NCI-H69 (cell line): Measurements from ENCODE around the gene PRPF40B.
"Not testable (repeated sequence)": the region's sequence is repeated elsewhere in the genome, so short reads cannot be mapped to it uniquely, and the experiment has no call there.

Experiments used
- DNase-seq: peaks from one replicate; lab custom pipeline; 2025; lab: John Stamatoyannopoulos, UW

Gene PRPF40B

DNA sequence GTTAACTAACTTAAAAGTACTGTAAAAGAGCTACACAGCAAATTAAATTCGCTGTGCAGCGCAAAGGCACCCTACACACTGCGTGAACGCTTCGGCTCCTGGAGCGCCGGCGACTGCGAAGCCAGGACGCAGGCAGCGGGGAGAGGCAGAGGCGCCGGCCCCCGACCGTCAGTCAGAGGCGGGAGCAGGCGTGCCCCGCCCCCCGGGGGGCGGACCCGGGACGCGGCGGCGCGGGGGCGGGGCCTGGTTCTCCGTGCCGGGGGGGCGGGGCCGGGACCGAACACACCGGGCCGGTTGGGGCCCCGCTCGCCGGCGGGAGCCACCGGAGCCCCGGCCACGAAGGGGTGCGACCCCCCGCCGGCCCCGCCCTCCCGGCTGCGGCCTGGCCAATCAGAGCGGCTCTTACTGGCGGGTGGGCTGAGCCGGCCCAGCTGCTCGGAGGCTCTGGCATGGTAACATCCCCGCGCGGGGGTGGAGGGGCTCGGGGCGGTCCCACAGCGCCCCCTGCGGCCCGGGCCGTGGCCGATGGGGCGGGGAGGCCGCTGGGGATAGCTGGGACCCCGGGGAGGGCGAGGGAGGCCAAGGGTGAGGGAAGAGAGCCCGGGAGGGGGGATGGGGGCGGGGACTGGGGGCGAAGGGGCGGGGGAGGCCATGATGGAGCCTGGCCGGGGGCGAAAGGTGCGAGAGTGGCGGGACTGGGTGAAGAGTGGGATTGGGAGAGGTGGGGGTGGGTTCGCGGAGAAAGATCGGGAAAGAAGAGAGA is at the start of gene PRPF40B:
TSS of gene PRPF40B (plus strand) at position 420 of the 763 bp plus-strand sequence. CDS start at position 450, 30 bp downstream.
- peak; percentile 97 for DNase-seq

DNA sequence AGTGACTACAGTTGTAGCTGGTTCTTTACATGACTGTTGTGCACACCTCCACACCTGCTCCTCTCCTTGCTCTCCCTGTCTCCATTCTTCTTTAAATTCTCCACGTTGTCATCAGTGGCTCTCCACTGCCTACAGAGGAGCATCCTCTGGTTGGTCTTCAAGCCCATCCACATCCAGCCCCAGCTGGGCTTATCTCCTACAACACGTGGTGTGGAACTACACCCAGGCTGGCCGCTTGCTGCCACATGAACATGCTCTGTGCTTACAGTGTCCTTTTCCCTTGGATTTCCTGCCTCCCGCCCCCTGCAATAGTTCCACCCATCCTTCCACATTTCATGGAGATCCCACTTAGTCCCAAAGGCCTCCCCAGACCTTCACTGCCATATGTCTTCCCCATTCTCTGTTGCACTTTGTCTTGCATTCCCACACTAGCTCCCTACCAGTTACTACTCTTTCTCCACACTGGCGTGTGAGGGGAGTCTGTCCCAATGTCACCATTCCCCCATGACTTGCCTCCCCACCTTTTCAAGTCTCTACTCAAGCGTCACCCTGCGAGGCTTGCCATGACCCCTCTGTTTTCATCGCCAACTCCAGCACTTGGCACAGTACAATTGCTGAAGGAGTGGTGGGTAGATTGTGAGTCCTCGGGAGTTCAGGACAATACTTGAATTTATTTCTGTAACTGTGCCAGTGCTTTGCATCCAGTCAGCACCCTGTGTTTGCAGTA is 45.6 kb upstream of the PRPF40B start:
- no peak for DNase-seq

GRCh38 chr12:49578471-49579112 is 44.8 kb upstream of the PRPF40B start:
- no peak for DNase-seq

DNA sequence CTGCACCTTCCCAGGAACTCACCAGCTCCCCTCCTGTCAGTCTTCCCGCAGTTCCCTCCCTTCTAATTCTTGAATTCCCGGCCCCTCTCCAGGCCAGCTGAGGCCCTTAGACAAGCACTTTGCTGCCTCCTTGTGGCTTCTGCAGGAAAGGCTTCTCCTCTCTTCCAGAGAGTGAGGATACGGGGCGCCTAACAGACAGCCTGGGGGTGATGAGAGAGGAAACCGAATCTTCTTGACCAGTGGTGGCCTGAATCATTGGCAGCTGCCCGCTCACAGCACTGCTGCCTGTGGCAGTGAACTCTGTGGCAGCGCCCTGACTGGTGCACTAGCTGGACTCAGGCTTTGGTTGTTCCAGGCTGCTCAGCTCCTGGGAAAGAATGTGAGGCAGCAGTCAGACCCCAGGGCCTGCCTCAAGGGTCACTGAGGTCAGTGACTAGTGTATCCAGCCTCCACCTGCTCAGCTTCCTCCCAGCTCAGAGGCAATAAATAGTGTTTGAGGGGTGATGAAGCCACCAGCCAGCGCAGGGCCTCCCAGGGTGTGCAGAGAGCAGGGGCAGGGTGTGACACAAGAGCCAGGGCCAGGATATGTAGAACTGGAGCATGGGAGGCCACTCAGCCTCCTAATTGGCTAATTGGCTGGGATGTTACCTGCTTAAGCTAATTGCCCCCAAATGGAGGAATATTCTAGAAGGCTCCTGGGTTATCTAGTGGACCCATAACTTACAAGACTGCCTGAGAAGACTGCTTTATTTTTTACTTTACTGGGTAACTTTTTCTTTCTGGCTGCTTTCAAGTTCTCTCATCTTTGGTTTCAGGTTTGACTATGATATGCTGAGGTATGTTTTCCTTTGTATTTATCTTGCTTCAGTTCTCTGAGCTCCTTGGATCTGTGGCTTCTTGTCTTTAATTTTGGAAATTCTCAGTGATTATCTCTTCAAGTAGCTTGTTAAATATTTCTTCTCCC is 42.5 kb upstream of the PRPF40B start:
- DNase-seq, result peak; percentile 93

- no peak for DNase-seq
These were observed 41.2 kb upstream of the PRPF40B start for GRCh38 chr12:49582201-49582600.

GRCh38 chr12:49582850-49583249 is 40.5 kb upstream of the PRPF40B start:
- DNase-seq, result no peak

GRCh38 chr12:49583366-49584094 is 39.8 kb upstream of the PRPF40B start:
- DNase-seq, result no peak

- DNase-seq, result no peak
These were observed 38.8 kb upstream of the PRPF40B start for GRCh38 chr12:49584591-49584990.

DNA sequence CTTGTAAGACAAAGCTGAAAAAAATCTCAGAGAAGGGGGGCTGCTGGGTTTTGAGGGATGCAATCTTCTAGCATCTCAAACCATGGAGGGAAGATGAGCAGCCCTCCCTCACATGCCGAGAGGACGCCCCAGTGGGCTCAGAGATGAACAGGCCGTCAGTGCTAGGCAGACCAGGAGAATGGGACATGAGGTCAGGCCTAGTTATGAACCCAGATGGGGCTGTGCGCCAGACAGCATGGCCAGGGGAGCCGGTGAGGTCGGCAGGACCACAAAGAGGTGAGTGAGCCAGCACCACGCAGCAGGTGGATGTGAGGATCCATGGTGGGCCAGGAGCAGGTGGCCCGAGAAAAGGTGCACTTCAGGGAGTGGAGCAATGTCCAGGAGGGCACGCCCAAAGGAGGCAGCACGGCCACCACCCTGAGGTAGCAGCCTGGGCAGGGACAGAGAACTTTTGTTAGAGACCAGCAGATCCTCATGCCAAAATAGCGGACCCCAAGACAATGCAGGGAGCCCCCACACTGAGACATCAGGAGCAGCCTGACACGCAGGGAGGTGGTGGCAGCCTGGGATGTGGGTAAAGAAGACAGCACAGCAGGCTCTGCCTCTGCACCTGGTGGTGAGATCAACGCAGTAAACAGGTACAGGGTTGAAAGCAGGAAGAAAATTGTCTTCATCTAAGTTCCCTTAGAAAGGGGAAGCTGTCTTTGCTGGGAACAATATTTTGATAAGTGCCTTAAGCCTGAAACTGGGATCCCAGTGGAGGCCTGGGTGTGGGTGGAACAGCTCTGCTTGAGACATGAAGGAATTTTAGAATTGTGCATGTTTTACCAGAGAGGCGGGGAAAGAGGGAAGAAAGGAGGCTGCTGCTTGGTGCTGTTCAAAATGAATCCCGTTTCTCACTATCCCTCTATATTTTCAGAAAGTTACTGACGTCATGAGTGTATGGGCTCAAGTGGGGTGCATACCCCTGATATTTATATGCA is 37.6 kb upstream of the PRPF40B start:
- no peak for DNase-seq

DNA sequence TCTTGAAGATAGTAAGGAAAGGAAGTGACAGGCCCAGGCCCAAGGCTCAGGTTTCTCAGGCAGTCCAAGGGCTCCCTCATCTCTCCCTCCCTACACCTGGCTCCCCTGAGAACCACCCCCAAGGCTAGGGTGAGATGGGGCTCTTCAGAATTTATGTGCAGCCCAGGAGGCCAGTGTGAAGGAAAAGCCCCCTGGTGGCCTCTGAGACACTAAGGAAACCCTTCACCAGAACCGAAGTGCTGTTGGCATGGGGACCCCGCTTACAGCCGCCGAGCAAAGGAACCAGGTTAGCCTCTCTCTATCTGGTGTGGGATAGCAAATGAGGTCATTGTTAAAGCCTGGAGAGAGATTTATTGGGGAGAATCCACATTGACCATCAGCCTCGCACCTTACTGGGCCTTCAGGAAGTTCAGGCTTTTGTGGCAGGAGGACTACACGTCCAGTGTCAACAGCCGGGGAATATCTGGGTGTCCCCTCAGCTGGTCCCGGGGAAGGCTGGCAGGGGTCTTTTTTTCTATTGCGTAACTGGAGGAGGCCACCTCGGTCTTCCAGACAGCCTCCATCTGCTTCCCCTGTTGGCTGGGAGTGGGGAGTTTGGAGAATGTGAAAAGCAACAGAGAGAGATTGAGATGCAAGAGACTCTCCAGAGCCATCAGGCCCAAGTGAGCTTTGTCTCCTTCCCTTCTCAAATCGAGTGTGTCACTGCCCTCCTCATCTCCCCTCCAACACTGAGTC is 36.0 kb upstream of the PRPF40B start:
- no peak for DNase-seq

GRCh38 chr12:49588281-49588680 is 35.1 kb upstream of the PRPF40B start:
- no peak for DNase-seq

- peak; percentile 35 for DNase-seq
These were observed 34.4 kb upstream of the PRPF40B start for GRCh38 chr12:49588721-49589516.

DNA sequence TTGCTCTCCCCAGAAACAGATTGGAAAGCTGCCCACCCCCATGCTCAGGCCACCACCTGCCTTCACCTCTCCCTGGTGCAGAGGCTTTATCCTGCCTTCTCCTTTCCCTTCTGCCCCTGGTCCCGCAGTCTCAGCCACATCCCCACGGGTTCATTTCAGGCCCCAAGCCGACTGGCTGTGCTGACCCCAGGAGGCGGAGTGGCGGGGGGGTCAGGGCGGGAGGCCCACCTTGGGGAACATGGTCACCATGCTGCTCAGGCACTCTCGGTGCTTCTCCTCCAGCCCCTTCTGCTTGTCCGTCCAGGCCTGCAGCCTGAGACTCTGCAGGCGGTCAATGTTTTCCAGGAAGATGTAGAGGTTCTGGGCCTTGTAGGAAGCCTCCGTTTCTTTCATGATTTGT is 24.8 kb upstream of the PRPF40B start:
- DNase-seq, result no peak

DNA sequence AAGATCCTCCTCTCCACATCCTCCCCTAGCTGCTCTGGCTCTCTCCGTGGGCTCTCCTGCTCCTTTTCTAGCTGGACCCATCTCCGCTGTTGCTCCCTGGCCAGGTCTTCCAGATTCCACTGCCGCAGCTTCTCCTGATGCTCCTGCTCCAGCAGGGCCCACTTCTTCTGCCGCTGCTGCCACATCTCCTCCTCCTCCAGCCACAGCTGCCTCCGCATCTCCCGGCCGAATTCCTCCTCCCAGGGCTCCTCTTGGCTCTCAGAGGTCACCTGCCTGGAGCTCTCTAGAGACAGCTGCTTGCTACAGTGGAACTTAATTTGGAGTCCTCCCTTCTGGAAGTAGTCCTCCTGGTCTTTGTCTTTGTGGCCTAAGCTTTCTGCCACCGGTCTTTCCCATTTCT is 23.4 kb upstream of the PRPF40B start:
- DNase-seq, result no peak

DNA sequence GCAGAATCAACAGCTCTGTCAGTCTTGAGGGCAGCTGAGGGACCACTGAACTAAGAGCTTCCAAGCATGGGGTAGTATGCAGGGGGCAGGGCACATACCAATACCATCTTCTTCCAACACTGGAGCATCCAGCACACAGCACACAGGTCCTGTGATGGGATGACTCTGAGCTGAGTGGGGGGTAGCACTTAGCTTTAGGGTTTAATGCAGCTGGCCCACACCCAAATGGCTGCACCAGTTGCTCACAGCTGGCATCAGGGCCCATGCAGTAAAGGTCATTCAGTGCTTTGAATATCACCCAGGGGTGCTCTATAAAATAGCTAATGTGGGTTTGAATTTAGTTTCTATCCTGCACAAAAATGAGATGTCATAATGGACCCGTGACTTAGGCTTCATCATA is 19.6 kb upstream of the PRPF40B start:
- DNase-seq, result no peak

GRCh38 chr12:49604856-49605255 is 18.5 kb upstream of the PRPF40B start:
- DNase-seq, result no peak

DNA sequence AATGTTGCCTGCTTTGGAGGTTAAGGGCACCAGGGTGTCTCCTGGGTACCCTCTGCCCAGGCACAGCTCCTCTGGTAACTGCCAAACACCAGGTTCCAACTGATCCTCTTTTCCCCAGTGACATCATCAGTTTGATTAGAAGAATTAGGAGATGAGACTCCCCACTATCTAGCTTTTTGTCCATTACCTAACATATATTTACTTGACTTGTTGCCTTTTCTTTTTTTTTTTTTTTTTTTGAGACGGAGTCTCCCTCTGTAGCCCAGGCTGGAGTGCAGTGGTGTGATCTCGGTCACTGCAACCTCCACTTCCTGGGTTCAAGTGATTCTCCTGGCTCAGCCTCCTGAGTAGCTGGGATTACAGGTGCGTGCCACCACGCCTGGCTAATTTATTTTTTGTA is 17.8 kb upstream of the PRPF40B start, which contains the start of gene FAM186B:
TSS of gene FAM186B (minus strand) at position 101 of the 400 bp plus-strand sequence. CDS start 162 bp downstream, outside the sequence.
- not testable (repeated sequence) for DNase-seq
